ENCODE results near the gene TTC9B.
A peak's percentile ranks its signal among the peaks of the same experiment; 100 is the strongest.

Gene TTC9B

DNA sequence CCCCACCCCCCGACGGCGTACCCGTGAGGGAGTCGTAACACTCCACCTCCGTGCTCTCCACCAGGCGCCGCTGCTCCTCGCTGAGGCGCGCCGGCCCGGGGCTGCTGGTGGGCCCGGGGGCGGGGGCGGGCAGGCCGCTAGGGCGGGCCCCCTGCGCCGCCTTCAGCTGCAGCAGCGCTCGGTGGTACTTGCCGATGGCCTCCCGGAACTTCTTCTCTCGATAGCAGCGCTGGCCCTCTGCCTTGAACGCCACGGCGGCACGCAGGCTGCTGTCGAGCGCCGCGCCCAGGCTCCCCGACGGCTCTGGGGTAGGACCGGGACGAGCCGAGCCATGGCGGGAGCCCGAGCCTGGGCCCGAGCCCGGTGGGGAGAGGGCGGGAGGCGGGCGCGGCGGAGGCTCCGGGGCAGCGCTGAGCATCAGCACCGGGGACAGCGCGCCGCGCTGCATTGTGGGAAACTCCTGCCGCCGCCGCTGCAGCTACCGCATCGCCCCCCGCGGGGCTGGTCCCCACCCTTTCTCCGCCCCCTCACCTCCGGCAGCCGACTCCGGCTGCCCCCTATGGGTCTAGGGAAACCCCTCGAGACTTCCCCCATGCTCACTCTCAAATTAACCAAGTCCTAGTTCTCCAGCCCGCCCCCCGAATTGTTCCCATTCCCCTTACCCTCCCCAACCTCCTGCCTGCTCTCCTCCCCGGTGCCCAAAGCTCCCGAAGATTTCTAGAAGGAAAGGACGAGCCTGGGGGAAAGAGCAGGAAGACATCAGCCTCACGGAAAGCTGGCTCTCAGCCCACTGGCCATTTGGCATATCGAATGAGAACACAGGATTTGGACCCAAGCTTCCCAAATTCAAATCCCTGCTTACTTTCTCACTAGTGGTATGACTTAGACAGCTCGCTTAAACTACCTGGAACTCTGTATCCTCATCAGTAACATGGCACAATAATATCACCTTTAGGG is at the start of gene TTC9B:
Gene TTC9B (minus strand): TSS at position 451 of the 957 bp plus-strand sequence. CDS start 3 bp downstream, at position 448.
- DNase-seq (ENCODE audit: low spot score) = peak; percentile 62

DNA sequence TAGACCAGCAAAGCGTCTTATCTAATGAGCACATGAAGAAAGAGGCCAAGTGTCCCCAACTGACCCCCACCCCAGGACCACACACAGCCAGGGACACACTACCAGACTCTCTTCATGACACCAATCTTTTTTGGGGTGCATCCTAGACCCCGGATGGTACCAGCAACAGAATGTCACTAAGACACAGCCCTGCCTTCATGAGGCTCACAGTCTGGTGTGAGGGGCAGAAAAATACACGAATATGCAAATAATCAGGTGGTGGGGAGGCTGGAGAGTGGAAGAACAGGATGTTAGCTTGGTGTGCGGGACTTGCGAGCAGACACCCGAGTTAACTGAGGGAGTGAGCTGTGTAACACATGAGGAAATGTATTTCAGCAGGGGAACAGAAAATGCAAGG is 49.4 kb upstream of the TTC9B start:
- no peak for DNase-seq (ENCODE audit: low spot score)

DNA sequence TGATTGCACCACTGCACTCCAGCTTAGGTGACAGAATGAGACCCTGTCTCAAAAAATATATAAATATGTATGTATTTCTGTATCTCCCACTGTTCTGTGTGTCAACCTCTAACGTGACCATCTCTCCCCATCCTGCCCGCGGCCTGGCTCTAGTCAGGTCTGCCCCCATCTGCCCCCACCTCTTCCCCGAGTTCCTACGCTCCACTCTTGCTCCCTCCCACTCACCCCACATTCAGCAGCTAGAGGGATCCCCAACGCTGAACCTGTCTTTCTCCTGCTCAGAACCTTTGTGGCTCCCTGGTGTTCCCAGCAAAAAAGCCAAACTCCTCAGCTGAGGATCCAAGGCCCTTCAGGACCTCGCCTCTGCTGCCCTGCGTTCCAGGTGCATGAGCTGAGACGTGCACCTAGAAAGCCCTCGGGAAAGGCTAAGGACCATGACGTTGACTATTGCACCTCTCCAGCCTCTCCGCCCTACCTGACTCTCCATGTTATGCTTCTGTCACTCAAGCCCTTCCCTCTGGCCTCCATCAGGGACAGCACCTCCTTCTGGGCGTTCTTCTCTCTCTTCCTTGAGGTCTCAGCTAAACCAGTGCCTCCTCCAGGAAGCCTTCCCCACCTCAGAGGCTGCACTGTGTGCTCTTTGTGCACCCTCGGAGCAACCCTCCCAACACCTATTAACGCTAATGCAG is 48.9 kb upstream of the TTC9B start:
- no peak for DNase-seq (ENCODE audit: low spot score)

DNA sequence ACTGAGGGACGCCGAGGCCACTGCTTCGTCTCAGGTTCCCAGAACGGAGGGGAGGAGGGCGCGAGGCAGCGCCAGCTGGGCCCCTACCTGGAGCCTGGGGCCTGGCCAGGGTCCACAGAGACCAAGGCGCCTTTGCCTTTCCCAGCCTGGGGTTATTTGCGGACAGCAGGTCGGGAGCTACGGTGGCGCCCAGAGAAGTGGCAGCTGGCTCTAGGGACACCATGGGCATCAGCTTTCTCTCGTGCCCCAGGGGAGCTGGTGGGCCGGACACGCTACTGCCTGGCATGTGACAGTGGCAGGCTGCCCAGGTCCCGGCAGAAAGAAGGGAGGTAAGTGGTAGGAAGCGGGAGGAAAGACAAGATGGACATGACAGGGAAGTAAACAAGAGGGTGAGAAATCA is 47.9 kb upstream of the TTC9B start:
- peak; percentile 81 for DNase-seq (ENCODE audit: low spot score)

DNA sequence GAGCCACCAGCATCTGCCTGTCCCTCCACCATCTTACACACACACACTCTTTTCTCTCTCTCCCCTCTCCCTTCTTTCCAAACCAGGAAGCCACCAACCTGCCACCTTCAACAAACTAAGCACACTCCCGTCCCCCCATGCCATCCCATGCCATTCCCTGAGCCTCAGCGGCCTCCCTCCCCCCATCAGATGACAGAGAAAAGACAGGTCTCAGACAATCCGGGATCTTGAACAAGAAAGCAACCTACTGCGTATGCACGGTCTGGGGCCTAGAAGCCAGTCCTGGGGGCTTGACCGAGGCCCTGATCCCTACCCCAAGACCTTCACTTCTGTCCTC is 47.5 kb upstream of the TTC9B start:
- no peak for DNase-seq (ENCODE audit: low spot score)

DNA sequence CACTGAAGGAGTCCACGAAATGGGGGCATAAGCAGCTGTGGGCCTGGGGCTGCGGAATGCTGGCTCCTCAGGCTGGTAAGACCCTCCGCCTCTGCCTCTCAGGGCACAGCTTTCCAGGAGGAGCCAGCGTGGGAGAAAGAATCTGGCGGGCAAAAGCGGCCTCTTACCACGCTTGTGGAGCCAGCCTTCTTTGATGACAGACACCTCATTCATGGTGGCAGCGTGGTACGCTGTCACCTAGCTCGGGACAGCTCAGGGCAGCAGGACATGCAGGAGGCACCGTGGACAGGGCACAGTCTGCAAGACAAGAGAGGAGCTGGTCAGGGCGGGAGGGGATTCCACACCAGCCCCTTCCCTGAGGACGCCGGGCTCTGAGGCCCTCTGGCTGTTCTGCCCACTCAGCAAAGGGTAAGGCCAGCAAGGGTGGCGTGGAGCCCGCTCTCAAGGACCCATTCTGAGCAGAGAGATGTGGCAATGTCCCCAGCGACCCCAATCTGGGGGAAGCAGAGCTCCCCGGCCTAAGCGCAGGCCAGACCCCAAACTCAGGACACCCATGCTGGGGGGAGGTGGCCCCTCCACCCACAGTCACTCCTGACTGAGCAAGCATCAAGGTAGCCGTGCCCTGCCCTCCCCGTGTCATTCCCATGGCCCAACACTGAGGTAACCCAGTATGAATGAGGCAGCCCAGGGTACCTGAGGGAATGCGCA is 47.0 kb upstream of the TTC9B start:
- DNase-seq (ENCODE audit: low spot score) = no peak

DNA sequence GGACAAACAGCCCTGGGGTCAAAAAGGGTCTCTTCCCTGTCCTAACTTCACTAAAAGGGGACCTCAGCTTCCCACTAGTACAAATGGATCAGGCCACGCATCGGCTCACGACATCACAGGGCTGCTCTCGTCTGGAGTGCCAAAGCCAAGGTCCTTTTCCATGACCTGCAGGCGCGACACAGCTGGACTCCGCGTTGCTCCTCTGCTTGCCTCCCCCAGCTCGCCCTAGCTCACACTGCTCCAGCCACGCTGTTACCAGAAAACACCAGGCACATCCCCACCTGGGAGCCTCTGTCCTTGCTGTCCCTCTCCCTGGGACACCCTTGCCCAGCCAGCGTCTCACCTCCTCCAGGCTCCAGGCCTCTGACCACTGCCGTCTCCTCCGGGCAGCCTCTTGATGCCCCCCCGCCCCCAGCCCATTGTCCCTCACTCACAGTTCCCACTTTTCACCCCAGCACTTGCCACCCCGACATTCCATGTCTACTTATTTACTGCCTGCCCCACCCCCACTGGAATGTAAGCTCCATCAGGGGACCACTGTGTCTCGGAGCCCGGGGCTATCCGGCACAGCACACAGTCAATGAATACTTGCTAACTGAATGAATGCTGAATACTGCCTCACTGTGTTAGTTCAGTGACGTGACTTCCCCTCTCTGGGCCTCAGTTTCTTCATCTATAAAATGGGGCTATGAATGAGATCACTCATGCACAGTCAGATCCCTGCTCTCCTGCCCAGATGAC is 46.3 kb upstream of the TTC9B start:
- DNase-seq (ENCODE audit: low spot score) = no peak

DNA sequence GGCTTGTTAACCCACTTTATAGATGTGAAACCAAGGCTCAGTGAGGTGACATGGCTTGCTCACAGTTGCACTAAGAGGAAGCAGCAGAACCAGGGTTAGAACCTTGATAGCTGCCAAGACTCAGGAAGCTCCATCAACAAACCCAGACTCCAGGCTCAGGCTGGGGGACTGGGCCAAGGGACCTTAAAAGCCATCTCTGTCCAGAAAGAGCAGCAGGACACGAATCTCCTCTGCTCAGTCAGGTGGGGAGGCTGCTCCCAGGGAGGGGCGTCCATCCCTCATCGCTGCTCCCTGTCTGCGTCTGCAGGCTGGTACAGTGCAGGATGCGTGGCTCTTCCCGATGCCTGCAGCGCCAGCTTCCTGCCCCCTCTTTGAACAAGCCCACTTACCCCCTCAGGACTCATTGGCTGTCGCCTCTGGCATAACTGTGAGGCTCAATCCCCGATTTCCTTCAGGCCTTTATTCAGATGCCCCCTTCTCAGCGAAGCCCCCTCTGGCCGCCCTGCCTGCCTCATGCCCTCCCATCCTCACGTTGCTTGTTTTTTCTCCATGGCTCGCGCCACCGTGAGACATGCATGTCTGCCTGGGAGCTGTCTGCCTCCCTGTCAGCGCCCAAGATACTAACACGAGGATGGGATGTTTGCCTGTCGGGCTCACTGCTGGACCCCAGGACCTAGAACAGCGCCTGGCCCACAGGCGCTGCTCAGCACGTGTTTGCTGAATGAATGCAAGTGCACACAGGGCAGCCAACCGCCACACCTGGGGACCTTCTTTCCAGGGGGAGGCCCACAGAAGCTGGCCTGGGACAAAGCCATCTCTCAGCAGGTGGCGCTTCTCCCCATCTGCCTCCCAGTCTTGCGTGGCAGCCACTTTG is 45.5 kb upstream of the TTC9B start:
- DNase-seq (ENCODE audit: low spot score) = peak; percentile 67

DNA sequence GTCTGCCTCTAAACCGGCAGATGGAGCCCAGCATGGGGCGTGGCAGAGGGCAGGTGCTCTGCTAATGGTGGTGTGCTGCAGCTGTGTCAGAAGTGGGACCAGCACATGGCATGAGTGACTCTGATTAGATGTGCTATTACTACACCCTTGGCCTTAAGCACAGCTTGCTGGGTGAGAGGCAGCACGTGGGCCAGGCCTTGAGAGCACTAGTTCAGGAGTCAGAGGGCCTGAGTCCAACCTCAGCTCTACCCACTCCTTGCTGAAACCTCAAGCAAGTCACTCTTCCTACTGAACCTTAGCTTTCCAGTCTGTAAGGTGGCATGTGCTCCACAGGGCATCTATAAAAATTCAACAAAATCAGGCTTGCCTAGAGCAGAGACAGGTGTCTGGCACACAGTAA is 44.2 kb upstream of the TTC9B start:
- DNase-seq (ENCODE audit: low spot score) = no peak

DNA sequence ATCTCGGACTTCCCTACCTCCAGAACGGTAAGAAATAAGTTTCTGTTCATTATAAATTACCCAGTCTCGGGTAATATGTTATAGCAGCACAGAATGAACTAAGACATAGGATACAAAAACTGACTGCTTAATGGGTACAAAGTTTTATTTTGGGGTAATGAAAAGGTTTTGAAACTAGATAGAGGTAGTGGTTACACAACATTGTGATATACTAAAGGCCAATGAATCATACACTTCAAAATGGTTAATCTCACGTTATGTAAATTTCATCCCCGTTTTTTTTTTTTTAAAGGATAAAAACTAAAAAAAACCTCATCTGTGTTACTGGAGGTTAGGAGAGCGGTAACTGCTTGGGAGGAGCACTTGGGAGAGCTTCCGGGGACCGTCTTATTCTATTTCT is 43.4 kb upstream of the TTC9B start:
- DNase-seq (ENCODE audit: low spot score) = no peak

DNA sequence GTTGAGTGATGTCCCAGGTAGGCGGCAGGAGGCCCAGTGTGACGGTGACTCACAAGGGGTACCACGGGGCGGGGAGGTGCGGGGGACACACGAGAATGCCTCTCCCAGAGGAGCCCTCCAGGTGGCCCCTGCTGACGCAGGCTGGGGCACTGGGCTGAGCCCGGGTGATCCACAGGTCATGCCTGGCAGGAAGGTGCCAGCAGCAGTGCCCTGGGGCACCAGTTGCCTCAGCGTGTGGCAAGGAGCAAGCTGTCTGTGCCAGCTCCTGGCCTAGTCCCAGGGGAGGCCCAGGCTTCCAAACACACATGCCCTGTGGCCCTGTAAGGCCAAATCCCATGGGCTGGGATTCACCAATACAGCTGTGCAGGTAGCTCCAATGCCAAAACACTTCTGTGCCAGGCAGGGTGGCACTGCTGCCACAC is 38.9 kb upstream of the TTC9B start:
- DNase-seq (ENCODE audit: low spot score) = no peak

DNA sequence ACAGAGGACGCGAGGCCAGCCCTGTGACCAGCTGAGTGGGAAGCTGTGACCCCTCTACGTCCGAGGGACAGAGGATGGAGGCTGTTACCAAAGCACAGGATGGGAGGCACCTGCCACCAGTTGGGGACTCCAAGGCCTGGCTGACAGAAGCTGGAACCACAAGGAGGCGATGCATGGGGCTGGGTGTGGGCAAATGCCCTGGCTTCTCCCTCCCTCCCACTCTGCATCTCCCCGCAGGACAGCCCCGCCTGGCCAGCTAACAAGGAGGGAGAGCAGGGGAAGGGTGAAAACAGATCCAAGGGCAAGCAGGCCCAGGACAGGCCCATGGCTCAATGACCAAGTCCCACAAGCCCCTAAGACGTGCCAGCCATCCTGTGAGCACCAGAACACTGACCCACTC is 38.3 kb upstream of the TTC9B start:
- no peak for DNase-seq (ENCODE audit: low spot score)

DNA sequence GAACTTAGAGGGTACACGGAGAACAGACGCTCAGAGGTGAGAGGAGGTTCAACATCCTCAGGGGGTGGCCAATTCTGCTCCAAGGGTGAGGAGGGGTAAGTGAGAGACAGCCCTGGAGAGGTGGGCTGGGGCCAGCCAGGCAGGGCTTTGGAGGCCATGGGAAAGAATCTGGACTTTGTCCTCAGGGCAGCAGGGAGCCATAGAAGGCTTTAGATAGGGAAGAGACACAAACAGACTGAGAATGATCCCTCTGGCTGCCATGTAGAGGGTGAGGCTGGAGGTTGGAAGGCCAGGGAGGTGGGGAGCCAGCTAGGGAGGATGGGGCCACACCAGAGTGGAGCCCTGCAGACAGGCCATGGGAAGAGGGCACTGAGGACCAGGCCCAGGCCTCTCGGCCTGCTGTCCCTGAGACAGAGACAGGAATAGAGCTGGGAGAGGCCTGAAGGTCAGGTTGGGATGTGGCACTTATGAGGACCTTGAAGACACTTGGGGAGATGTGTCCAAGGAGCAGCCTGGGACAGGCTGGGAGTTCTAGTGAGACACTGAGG is 37.5 kb upstream of the TTC9B start:
- no peak for DNase-seq (ENCODE audit: low spot score)

DNA sequence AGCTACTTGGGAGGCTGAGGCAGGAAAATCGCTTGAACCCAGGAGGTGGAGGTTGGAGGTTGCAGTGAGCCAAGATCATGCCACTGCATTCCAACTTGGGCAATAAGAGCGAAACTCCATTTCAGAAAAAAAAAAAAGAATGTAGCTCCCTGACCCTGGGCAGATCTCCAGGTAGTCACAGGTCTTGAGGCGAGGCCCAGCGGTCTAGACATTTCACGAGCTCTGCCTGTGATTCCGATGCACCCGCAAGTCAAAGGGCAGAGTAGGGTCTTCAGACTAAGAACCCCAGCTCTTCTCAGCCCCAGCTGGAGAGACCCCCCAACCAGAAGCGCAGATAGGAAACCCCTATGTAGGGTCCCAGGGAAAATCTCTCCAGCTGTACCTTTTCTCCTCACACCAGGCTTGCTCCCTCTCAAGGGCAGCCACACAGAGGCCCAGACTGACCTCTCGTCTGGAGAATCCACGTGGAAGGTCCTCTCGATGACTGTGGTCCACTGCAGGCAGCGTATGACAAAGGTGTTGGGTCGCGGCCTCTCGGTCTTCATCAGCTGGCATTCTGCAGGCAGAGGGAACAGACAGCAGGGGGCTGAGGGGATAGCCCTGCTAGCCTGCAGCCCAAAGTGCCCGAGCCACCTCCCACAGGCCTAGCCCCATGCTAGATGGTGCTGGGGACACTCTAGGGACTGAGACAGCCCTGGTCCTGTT is 36.7 kb upstream of the TTC9B start:
- no peak for DNase-seq (ENCODE audit: low spot score)

DNA sequence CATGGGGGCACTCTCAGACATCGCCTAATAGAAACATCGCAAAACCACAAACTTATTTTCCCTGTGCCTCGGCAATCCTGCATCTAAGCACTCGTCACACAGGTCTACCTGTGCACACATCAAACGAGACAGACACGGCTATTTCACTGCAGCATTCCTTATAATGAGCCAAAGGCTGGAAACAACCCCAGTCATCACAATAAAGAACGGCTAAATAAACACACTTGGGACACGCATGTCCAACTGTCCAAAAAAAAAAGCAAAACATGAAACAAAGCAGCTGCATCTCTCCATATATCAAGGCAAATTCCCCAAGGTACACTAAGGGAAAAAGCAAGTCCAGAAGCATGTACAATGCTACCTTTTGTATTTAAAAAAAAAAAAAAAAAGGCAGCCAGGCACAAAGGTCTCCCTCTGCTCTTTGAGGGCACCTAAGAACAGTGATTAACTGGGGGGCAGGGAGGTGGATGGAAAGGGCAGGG is 35.5 kb upstream of the TTC9B start:
- no peak for DNase-seq (ENCODE audit: low spot score)

DNA sequence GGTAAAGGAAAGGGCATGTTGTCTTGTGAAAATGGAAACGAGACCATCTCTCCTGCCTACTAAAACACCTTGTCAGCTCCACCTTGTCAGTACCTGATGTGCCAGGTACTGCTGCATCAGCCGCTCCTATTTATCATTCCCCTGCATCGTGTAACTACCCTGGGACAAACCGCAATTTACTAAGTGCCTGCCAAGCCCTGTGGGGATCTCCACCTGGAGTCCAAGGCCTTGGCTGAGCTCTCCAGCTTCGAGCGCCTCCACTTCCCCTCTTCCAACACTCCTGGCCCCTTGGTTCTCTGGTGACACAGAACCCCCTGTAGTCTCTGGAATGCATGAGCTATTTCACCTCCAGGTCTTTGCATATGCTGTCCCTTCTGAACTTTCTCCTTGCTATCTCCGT is 34.2 kb upstream of the TTC9B start:
- DNase-seq (ENCODE audit: low spot score) = peak; percentile 65

DNA sequence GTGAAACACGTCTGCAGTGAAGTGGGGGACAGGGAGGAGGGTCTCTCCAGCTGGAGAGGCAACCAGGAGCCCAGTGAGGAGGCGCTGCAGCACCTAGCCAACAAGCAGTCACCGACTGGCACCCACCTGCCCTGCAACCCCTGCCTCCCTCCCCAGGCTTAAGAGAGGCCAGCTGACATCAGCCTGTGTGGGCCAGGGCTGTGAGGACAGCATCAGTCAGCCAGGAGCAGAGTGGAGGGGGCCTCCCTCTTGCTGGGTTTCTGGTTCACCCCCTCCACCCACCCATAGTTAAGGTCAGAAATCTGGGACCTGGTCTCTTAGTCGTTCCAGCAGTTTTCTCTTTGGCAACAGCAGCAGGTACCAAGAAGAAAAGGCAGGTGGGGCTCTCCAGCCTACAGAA is 33.8 kb upstream of the TTC9B start:
- DNase-seq (ENCODE audit: low spot score) = no peak

DNA sequence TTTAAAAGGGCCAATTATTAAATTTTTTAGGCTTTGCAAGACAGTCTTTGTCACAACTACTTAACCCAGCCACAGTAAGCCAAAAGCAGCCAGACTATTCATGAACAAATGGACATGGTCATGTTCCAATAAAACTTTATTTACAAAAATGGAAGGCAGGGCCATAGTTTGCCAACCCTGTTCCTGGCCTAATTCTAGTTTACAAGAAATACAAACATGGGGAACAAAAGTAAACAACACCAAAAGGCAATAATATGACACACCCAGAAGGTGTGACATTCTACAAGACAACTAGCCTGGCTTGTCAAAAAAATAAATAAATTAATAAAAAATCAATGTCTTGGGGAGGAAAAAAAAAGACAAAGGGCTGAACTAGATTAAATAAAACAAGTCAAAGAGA is 33.1 kb upstream of the TTC9B start:
- no peak for DNase-seq (ENCODE audit: low spot score)

DNA sequence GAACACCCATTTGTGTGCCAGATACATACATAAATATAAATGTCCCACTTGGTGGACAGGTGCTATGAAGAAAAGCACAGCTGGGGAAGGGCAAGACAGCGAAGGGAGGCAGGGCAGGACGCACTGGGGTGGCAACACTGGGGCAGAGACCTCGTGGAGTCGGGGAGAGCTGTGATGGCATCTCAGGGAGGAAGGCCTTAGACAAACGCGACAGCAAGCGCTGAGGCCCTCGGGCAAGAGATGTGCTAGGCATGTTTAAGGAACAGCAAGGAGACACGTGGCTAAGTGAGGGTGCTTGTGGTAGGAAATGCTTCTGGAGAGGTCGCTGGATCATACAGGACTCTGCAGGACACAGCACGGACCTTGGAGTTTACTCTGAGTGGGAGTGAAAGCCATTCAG is 31.6 kb upstream of the TTC9B start:
- no peak for DNase-seq (ENCODE audit: low spot score)

DNA sequence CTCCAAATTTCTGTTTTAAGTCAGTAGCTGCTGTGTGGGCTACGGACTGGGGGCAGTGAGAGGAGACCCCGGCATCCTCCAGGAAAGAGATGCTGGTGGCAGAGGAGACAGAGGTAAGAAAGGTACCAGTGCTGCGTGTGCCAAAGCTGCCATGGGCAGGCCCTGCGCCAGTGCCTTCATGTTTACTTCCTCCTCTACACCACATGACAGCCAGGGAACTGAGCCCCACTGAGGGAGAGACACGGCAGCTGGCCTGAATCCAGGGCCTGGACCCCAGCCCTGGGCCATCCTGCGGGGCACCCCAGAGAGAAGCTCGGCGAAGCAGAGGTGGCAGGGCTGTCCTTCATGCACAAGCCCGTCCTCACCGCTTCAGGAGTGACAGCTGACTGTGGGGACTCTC is 31.0 kb upstream of the TTC9B start:
- no peak for DNase-seq (ENCODE audit: low spot score)
